AG04449 (cell line): ENCODE measurements around the gene FZR1.

Experiments used
- CTCF ChIA-PET: fragments of 350-600 bp; formaldehyde crosslinking; extraction: SDS; loops from one replicate; lab custom pipeline; 2021; ENCODE audit warnings: antibody characterized with exemption; lab: Yijun Ruan, JAX
- POLR2A ChIA-PET: fragments of 400-600, 350-600 bp; formaldehyde crosslinking; extraction: SDS; loops from one replicate; lab custom pipeline; 2020; ENCODE audit warnings: antibody characterized with exemption, inconsistent platforms; lab: Yijun Ruan, JAX
- DNase-seq: peaks from one replicate; pipeline ENCODE4 v3.0.0-alpha.2; 2010; ENCODE audit warnings: low read depth, low spot score
- H3K4me3 ChIP-seq: 2 replicates; pipeline ENCODE4 v1.5.1; 2011; ENCODE audit warnings: low read depth, mild to moderate bottlenecking, control low read depth, low read length
- TF ChIP-seq, protein P1 (sequence below): IDR thresholded peaks from one replicate; pipeline ENCODE4 v1.5.1; 2011; ENCODE audit warnings: mild to moderate bottlenecking, moderate library complexity, low read length, control low read depth, inconsistent platforms; ENCODE audit not compliant: insufficient read depth; ENCODE audit errors: missing control alignments

The FZR1 gene

DNA sequence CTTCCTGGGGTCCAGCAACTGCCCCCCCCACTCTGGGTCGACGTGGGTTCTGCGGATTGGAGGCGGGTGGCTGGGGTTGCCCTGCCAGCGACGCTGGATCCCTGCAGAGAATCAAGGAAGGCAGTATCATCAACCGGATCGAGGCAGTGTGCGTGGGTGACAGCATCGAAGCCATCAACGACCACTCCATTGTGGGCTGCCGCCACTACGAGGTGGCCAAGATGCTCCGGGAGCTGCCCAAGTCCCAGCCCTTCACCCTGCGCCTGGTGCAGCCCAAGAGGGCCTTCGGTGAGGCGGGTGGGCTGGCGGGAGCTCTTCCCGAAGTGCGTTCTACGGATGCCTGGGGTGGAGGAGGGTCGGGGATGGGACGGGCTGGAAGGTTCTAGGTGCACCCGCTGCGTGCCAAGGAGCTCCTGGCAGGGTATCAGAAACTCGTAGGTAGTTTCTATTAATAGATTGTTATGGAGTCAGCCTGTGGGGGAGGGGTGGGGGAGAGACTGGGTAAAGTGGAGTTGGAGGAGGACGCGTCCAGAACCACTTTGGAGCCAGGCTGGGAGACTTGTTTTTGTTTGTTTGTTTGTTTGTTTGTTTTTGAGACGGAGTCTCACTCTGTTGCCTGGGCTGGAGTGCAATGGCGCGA, 80.7 kb downstream of the FZR1 start:
- ChIA-PET CTCF (interaction anchor here (1.5 to 3.1 kb wide), 5 partner anchors 9 to 39 kb away, joined by 3 to 12 read pairs (median 7); partner anchors contain the start of gene TBXA2R), POLR2A (no interaction called here)
- TF ChIP-seq, protein P1, sequence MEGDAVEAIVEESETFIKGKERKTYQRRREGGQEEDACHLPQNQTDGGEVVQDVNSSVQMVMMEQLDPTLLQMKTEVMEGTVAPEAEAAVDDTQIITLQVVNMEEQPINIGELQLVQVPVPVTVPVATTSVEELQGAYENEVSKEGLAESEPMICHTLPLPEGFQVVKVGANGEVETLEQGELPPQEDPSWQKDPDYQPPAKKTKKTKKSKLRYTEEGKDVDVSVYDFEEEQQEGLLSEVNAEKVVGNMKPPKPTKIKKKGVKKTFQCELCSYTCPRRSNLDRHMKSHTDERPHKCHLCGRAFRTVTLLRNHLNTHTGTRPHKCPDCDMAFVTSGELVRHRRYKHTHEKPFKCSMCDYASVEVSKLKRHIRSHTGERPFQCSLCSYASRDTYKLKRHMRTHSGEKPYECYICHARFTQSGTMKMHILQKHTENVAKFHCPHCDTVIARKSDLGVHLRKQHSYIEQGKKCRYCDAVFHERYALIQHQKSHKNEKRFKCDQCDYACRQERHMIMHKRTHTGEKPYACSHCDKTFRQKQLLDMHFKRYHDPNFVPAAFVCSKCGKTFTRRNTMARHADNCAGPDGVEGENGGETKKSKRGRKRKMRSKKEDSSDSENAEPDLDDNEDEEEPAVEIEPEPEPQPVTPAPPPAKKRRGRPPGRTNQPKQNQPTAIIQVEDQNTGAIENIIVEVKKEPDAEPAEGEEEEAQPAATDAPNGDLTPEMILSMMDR = no peak
- DNase-seq = no peak
- H3K4me3 ChIP-seq = no peak overlapping the region
